ENCODE data around the gene TACSTD2.

GRCh38 chr1:58575551-58576324, 1.3 kb downstream of the TACSTD2 start:
- TF ChIP-seq CTCF (IDR thresholded peaks at IDR 0.05): no peak
- TF ChIP-seq POLR2A (IDR thresholded peaks at IDR 0.05): no peak
